Measurements from ENCODE around the gene KRT27. TPM values are rescaled to one million over a fixed set of nuclear protein-coding genes. Genes with fewer than 3 reads are reported as not detected.

The KRT27 gene
- total RNA-seq, 1 donor from 2014 or later = not detected

DNA sequence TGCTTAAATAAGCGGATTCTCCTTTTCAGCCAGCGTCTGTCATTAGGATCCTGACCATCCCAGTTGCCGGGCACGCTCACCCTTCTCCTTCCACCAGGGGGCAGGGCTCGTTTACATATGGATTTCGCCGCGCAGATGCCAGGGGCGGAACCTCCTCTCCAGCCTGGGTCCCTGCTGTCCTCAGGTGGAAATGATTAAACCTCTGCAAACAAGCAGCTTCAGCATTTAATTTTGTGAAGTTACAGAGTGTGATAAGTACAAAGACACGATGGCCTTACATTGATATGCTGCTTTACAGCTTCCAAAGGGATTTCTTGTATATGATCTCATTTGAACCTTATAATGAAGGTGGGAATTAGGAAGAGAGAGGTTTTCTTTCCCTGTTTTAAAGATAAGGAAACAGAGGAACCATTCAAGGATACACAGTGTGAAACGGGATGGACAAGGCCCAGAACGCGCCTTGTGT lies 21.3 kb upstream of the KRT27 start:
- intact Hi-C loops (cut with micrococcal nuclease) = loop anchor here (10.0 kb wide), 1 partner anchor 51 kb away; no protein-coding TSS in a partner anchor

DNA sequence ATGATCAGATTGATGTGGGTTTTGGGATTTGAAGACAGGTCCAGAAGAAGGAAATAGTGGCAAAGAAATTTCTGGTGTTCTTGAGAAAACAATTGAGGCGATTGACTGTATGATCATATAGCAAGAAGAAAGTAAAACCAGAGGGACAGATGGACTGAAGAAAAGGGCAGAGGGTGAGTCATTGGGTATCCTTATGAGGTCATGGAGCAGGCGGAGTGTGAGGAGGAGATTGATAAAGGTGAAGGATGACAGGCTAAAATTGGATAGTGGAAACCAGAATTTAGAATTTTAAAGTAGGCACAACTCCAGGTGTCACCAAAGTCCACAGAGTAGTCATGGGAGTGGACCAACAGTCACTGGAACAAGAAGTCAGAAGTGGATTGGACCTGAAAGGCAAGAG lies 18.8 kb upstream of the KRT27 start:
- peaks cover 4% of the 10 kb centered on the region for H3K4me1 ChIP-seq
- TF ChIP-seq, protein P1, sequence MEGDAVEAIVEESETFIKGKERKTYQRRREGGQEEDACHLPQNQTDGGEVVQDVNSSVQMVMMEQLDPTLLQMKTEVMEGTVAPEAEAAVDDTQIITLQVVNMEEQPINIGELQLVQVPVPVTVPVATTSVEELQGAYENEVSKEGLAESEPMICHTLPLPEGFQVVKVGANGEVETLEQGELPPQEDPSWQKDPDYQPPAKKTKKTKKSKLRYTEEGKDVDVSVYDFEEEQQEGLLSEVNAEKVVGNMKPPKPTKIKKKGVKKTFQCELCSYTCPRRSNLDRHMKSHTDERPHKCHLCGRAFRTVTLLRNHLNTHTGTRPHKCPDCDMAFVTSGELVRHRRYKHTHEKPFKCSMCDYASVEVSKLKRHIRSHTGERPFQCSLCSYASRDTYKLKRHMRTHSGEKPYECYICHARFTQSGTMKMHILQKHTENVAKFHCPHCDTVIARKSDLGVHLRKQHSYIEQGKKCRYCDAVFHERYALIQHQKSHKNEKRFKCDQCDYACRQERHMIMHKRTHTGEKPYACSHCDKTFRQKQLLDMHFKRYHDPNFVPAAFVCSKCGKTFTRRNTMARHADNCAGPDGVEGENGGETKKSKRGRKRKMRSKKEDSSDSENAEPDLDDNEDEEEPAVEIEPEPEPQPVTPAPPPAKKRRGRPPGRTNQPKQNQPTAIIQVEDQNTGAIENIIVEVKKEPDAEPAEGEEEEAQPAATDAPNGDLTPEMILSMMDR (IDR thresholded peaks at IDR 0.05; ENCODE audit: borderline replicate concordance) = no peak
- H3K27me3 ChIP-seq (ENCODE audit: low read depth) = peaks cover 61% of the 10 kb centered on the region
- no peak overlapping the region for H3K27ac ChIP-seq (replicated peaks)
- intact Hi-C loops (cut with micrococcal nuclease) = loop anchor here (10.0 kb wide), 1 partner anchor 54 kb away; no protein-coding TSS in a partner anchor
- H3K4me3 ChIP-seq = no peak overlapping the region
- H3K9me3 ChIP-seq (replicated peaks) = peaks cover 3% of the 10 kb centered on the region
- no peaks in the 10 kb centered on the region for H3K36me3 ChIP-seq
- no peak for DNase-seq

More for the DNA sequence above, 21.3 kb upstream of the KRT27 start:
- TF ChIP-seq, protein P1 (IDR thresholded peaks at IDR 0.05; ENCODE audit: borderline replicate concordance) = peak; percentile 90
- H3K4me3 ChIP-seq = no peak overlapping the region
- H3K9me3 ChIP-seq (replicated peaks) = peaks cover 3% of the 10 kb centered on the region
- H3K27ac ChIP-seq (replicated peaks) = no peak overlapping the region
- no peaks in the 10 kb centered on the region for H3K36me3 ChIP-seq
- peaks cover 36% of the 10 kb centered on the region for H3K27me3 ChIP-seq (ENCODE audit: low read depth)
- peak; percentile 70 for DNase-seq
- peaks cover 5% of the 10 kb centered on the region for H3K4me1 ChIP-seq

DNA sequence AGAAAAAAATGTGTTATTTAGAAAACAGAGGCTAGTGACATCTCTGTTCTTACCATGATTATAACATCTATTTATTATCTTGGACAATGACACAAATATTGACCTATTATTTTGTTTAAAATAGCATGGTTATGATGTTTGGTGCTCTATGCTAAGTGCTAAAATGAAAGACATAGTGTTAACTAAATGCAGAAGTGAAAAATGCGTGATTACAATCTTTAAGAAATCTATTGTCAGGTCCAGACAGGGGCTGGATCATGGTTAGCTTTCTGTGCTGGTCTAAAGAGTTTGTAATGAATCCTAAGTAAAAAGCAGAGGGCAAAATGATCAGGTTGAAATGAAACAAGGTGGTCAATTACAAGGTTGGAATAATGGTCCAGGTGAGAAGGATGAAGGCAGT lies 18.0 kb upstream of the KRT27 start:
- Histone ChIP-seq H3K4me1 (peaks cover 4% of the 10 kb centered on the region), H3K9me3 (replicated peaks) (peaks cover 2% of the 10 kb centered on the region), H3K27me3 (ENCODE audit: low read depth) (peaks cover 68% of the 10 kb centered on the region), H3K36me3 (no peaks in the 10 kb centered on the region), H3K4me3 (no peak overlapping the region), H3K27ac (replicated peaks) (no peak overlapping the region)
- TF ChIP-seq, protein P1 (IDR thresholded peaks at IDR 0.05; ENCODE audit: borderline replicate concordance) = no peak
- DNase-seq = no peak
- intact Hi-C loops (cut with micrococcal nuclease) = loop anchor here (10.0 kb wide), 1 partner anchor 54 kb away; no protein-coding TSS in a partner anchor

DNA sequence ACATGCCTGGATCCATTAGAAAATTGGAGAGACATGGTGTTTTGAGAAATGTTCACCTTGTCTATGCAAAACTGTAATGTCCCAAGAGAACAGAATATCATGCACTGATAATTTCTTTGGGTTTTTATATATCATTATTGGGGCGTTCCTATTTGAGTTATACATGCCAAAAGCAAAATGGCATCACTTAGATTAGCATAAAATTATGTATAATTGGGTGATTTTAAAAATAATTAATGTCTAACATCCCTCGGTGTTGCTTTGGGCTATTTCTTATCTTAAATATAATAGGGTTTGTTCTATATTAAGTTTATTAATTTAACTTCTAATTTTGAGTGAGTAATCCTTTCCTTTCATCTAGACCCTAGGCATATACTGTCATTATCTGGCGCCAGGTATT lies 17.5 kb upstream of the KRT27 start, which contains the start of gene KRT28:
Gene KRT28, minus strand, starts transcription at position 101 of the 400 bp plus-strand sequence. Its CDS starts 66 bp downstream, at position 35.
- Histone ChIP-seq H3K4me3 (no peak within 1 kb of the TSS), H3K27ac (replicated peaks) (no peak within 1 kb of the TSS), H3K27me3 (ENCODE audit: low read depth) (peaks cover 72% of the 10 kb centered on the region), H3K9me3 (replicated peaks) (no peaks in the 10 kb centered on the region), H3K36me3 (no peaks in the 10 kb centered on the region), H3K4me1 (peaks cover 4% of the 10 kb centered on the region)
- intact Hi-C loops (cut with micrococcal nuclease) = loop anchor here (10.0 kb wide), 1 partner anchor 55 kb away; no protein-coding TSS in a partner anchor
- TF ChIP-seq, protein P1 (IDR thresholded peaks at IDR 0.05; ENCODE audit: borderline replicate concordance) = no peak
- no peak for DNase-seq

DNA sequence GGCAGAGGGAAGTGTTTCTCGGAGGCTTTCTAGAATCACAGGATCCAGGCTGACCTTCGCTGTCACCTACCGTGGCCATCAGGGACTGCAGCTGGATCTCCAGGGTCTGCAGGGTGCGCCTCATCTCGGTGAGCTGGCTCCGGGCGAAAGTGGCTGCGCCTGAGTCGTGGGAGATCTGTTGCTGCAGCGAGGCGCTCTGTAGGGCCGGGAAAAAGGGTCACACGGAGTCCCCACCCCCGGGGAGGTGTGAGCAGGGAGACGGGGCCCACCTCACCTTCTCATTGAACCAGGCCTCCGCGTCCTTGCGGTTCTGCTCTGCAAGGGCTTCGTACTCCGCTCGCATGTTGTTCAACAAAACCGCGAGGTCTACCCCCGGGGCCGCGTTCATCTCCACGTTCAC lies 14.5 kb upstream of the KRT27 start:
- no peak overlapping the region for H3K4me3 ChIP-seq
- peaks cover 74% of the 10 kb centered on the region for H3K27me3 ChIP-seq (ENCODE audit: low read depth)
- no peaks in the 10 kb centered on the region for H3K4me1 ChIP-seq
- intact Hi-C loops (cut with micrococcal nuclease) = no loop called here
- TF ChIP-seq, protein P1 (IDR thresholded peaks at IDR 0.05; ENCODE audit: borderline replicate concordance) = no peak
- no peak overlapping the region for H3K27ac ChIP-seq (replicated peaks)
- no peak for DNase-seq
- no peaks in the 10 kb centered on the region for H3K36me3 ChIP-seq
- no peaks in the 10 kb centered on the region for H3K9me3 ChIP-seq (replicated peaks)

Data from left ventricle myocardium inferior (tissue), 1 donor.